SIG-M5 treated with dmso at 0.1 percent for 504 hours (cell line): Measurements from ENCODE around the gene CD300E.
A peak's percentile ranks its signal among the peaks of the same experiment; 100 is the strongest.

Experiments
- DNase-seq: peaks from one replicate; lab custom pipeline; 2025; ENCODE audit not compliant: unreplicated experiment; lab: John Stamatoyannopoulos, UW

The CD300E gene

DNA sequence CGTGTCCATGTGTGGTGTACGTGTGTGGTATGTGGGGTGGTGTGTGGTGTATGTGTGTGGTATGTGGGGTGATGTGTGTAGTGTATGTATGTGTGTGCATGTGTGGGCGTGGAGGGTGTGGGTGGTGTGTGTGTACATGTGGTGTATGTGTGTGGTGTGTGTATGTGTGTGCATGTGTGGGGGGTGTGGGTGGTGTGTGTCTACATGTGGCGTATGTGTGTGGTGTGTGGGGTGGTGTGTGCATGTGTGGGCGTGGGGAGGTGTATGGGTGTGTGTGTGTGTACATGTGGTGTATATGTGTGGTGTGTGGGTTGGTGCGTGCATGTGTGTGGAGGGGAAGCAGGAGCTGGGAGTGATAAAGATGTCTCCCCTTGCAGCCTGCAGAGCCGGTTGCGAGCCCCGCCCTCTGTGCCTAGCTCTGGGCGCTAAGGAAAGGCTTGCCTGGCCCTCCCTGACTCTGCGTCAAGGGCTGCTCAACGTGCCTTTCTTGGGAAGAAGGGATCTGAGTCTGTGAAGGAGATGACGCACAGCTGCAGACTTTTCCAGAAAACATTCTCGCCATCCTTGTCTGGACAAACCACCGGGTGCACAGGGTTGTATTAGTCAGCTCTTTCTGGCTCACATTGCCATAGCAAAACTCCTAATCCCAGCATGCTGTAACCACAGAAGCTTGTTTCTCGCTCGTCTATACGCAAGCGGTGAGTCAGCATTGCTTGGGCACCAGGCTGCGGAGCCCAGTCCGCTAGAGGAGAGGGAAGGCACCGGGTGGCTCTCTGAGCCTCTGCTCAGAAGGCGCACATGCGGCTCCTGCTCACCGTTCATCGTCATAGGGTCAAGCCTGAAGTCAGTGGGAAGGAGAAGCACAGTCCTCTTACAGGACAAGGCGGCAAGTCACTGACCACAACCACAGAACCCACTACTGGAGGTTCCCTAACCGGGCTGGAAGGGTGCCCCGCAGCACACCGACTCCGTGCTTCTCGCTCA, 54.2 kb downstream of the CD300E start:
- DNase-seq: peak; percentile 93

DNA sequence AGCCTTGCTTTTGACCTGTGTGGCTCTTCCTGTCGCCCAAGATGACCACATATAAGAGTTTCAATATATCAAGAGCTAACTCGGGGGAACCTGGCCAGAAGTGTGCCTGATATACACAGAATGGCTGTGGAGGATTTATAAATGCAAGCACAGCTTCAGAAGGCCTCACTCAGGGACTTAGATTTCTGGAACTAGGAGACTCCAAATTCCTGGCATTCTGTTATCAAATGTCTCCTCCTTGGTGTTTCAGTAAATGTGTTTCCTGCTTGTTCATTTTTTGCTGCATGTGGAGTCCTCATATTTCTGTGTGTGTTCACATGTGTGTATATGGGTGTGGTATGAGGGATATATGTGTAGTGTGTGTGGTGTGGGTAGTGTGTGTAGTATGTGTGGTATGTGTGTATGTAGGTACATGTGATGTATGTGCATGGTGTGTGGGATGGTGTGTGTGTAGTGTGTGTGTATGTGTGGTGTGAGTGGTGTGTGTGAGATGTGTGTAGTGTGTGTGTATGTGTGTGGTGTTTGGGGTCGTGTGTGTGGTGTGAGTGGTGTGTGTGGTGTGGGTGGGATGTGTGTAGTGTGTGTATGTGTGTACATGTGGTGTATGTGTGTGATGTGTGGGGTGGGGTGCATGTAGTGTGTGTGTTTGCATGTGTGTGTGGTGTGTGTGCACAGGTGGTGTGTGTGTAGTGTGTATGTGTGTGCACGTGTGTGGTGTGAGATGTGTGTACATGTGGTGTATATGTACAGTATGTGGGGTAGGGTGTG, 55.2 kb downstream of the CD300E start:
- no peak for DNase-seq

DNA sequence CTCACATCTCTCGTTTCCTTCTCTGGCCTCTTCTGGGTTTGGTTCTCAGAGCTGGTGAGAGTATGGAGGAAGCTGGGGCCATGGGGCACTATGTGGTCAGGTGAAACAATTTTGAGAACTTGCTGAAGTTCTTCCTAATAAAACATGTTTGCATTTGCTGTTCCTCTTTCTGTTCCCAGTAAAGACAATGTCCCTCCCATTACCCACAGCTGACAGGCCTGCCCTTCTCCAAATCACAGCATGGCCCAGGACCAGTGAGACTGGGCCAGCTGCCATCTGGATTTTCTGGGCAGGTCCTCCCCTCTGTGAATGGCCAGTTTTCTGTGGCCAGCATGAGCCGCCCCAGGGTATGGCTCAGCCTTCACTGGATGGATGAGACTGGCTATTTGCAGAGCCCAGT, 56.1 kb downstream of the CD300E start, which contains the start of gene CD300H:
Gene CD300H, minus strand, starts transcription at position 113 of the 400 bp plus-strand sequence.
- peak; percentile 50 for DNase-seq

DNA sequence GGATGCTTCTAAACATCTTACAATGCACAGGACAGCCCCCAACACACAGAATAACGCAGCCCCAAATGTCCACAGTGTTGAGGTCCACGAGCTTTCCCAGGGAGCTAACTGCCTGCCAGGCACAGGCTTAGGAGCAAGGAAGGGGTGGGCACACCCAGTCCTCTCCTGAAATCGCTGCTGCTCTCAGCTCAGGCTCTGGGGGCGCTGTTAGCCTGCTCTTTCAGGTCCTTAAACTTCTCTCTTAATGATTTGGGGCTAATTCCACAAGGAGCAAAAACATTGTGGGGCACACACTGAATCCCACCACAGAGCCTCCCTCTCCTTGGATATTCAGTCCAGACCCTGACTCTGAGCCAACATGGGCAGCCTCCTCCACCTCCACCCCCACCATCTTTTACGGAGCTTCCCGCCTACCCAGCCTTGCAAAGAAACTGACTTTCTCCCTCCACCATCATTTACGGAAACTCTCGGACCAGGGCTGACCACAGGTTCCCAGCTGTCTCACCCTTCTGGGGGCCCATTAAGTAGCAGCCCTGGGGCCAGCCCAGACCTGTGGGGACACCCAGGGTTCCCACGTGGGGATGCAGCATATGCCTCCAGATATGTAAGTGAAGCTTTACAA, 57.3 kb downstream of the CD300E start:
- DNase-seq: peak; percentile 47

DNA sequence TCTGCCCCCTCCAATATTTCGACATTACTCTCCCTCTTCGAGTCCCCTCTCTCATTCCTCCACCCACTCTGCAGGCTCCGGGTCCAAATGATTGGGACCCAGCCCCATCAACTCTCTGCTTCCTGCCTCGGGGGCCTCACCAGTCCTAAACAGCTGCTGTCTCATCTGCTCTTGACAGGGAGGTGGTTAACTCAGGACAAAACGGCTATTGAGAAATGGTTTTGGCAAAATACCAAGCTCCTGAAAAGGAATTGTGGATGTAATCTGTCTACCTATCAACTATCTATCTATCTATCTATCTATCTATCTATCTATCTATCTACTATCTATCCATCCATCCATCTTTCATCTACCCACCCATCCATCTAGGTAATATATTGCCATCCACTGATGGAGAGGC, 58.4 kb downstream of the CD300E start:
- DNase-seq: no peak

DNA sequence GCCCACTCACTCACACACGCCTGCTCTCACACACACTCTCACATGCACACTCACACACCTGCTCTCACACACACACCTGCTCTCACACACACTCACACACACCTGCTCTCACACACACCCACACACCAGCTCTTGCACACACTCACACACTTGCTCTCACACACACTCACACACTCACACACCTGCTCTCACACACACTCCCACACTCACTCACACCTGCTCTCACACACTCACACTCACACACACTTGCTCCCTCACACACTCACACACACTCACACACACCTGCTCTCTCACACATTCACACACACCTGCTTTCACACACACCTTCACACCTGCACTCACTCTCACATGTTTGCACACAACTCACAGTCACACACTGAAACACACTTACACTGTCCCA, 60.2 kb downstream of the CD300E start:
- DNase-seq: no peak

DNA sequence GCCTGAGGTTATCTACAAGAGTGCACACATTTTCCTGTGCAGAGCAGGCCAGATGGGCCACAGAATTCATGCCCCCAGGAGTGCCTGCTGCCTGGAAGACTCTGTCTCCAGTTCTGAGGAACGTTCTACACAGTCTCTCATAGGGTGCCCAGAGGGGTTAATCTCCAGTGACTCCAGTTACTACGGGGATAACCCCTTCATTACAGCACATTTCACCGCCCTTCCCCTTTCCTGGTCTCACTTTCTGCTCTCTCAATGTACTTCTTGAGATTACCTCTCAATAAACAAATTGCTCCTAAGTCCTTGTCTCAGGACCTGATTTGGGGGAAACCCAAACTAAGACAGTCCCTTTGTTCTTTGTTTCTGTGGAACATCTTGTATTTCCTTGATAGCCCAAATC, 62.0 kb downstream of the CD300E start:
- no peak for DNase-seq
